Body of pancreas (tissue), 4 donors: ENCODE measurements around the gene ATP6V1F. TPM values are rescaled to one million over a fixed set of nuclear protein-coding genes. Genes with fewer than 3 reads are reported as not detected.

ENCODE experiments used
- ATAC-seq: fragments of 150-250 bp; one replicate; pipeline ENCODE4 v1.9.1; 2016
- DNase-seq, 4 donors: peaks; one replicate each; pipeline ENCODE4 v3.0.0-alpha.2; 2019
- H3K27ac ChIP-seq, 4 donors: fragments of 200-600 bp; sonication (generic); 1 replicate in 3 of 4; 2 replicates in 1 of 4; pipeline versions ENCODE4 v1.5.1 to v1.6.1; 2016 to 2019; ENCODE audit warnings: mild to moderate bottlenecking in 1 of 4, mixed read lengths in 1 of 4, moderate library complexity in 1 of 4
- H3K27me3 ChIP-seq, 2 donors: fragments of 200-600 bp; sonication (generic); one replicate each; pipeline ENCODE4 v1.6.0; 2016; ENCODE audit warnings: mild to moderate bottlenecking in 1 of 2
- H3K36me3 ChIP-seq, 2 donors: fragments of 200-600 bp; sonication (generic); replicated peaks in 1 of 2; 2 replicates each; pipeline ENCODE4 v1.5.1; 2016; ENCODE audit warnings: low read depth in 2 of 2; ENCODE audit not compliant: insufficient read depth in 1 of 2
- H3K4me1 ChIP-seq: fragments of 200-600 bp; sonication (generic); one replicate; pipeline ENCODE4 v1.6.0; 2016
- H3K4me3 ChIP-seq, 2 donors: fragments of 200-600 bp; sonication (generic); 1 replicate in 1 of 2; 2 replicates in 1 of 2; pipeline ENCODE4 v1.5.1; 2016 to 2019
- H3K9me3 ChIP-seq, 3 donors: fragments of 200-600 bp; sonication (generic); 1 replicate in 2 of 3; 2 replicates in 1 of 3; pipeline ENCODE4 v1.5.1; 2016
- POLR2A ChIP-seq, 3 donors: fragments of 450-650 bp; IDR thresholded peaks; one replicate each; pipeline ENCODE4 v1.6.1; 2016; ENCODE audit warnings: antibody characterized with exemption in 3 of 3, mild to moderate bottlenecking in 2 of 3
- WGBS, 2 donors: methylation state at CpG; one replicate each; pipeline ENCODE4 v1.1.5; 2017; 5-methylcytosine and 5-hydroxymethylcytosine counted together
- intact Hi-C: fragments of 100-400 bp; cut with DNase I; formaldehyde crosslinking; loops from one replicate; pipeline ENCODE4 v1.15.1; 2023
- total RNA-seq, 2 donors: library from RNA; depleted of rRNA; stranded (reverse); fragments of >200 nt; gene quantifications; one replicate each; pipeline ENCODE4 v1.1.0, GENCODE V29; 2016
- TF ChIP-seq, protein P1 (sequence below), 7 experiments: fragments of 450-650 bp in 4 of 7; fragments of 200-600 bp in 3 of 7; sonication (generic) in 3 of 7; IDR thresholded peaks; one replicate each; pipeline ENCODE4 v1.5.1; 2016 to 2019; ENCODE audit warnings: antibody characterized with exemption in 7 of 7

Gene ATP6V1F
- total RNA-seq, 2 donors from 2014 or later, result 36.3 to 45.8 TPM

DNA sequence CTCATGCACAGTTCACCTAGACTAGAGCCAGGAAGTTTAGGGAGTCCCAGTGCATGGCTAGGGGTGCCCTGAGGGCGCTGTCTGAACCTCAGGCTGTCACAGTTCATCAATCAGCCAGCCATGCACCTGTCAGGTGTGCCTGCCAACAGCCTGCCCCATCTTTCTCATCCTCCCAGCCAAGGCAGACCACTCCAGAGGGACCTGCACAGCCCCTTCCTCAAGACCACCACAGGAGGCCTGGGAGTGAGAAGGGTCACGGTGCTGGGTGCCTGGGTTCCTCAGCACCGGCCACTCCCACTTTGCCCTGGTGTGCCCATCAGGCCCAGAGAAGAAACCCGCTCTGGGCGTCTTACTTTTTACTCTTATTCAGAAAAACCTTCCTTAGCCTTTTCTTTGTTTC is 8.4 kb downstream of the ATP6V1F start:
- Histone ChIP-seq H3K4me1 (peaks cover 21% of the 10 kb centered on the region), H3K27ac (no peak overlapping the region), H3K36me3 (no peaks in the 10 kb centered on the region), H3K27me3 (no peaks in the 10 kb centered on the region), H3K4me3 (no peak overlapping the region), H3K9me3 (no peaks in the 10 kb centered on the region)
- ATAC-seq, result no peak
- intact Hi-C loops, result no loop called here
- WGBS, 2 donors, result 90 to 91% methylated on average over 4 to 5 of the region's 5 CpGs
- TF ChIP-seq, protein P1, sequence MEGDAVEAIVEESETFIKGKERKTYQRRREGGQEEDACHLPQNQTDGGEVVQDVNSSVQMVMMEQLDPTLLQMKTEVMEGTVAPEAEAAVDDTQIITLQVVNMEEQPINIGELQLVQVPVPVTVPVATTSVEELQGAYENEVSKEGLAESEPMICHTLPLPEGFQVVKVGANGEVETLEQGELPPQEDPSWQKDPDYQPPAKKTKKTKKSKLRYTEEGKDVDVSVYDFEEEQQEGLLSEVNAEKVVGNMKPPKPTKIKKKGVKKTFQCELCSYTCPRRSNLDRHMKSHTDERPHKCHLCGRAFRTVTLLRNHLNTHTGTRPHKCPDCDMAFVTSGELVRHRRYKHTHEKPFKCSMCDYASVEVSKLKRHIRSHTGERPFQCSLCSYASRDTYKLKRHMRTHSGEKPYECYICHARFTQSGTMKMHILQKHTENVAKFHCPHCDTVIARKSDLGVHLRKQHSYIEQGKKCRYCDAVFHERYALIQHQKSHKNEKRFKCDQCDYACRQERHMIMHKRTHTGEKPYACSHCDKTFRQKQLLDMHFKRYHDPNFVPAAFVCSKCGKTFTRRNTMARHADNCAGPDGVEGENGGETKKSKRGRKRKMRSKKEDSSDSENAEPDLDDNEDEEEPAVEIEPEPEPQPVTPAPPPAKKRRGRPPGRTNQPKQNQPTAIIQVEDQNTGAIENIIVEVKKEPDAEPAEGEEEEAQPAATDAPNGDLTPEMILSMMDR (IDR thresholded peaks at IDR 0.05), result no peak
- no peak for TF ChIP-seq POLR2A (IDR thresholded peaks at IDR 0.05)
- no peak for DNase-seq

DNA sequence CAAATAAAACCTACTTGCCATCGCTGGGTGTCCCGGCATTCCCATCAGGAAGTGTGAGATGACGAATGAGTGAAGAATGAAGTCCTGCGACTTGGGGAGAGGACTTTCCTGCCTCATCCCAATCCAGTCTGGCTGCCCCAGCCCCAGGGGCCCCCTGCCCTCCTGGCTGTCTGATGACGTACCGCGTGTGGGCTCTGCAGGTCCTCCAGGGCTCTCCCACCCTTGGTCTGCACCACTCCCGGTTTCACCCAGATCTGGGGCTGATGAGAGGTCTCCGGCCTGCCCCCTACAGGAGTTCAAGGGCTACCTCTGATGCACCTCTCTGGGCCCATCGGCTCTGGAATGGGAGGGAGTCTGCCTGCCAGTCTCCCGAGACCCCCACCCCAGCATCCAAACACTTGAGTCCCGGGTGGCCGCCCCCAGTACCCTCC is 9.8 kb downstream of the ATP6V1F start:
- 57 to 67% methylated on average over 9 to 12 of the region's 13 CpGs for WGBS, 2 donors
- ATAC-seq, result no peak
- Histone ChIP-seq H3K27ac (no peak overlapping the region), H3K4me3 (no peak overlapping the region), H3K9me3 (no peaks in the 10 kb centered on the region), H3K27me3 (no peaks in the 10 kb centered on the region), H3K36me3 (no peaks in the 10 kb centered on the region), H3K4me1 (peaks cover 21% of the 10 kb centered on the region)
- no peak for TF ChIP-seq POLR2A (IDR thresholded peaks at IDR 0.05)
- TF ChIP-seq, protein P1 (IDR thresholded peaks at IDR 0.05), result no peak
- no peak for DNase-seq
- intact Hi-C loops, result no loop called here

DNA sequence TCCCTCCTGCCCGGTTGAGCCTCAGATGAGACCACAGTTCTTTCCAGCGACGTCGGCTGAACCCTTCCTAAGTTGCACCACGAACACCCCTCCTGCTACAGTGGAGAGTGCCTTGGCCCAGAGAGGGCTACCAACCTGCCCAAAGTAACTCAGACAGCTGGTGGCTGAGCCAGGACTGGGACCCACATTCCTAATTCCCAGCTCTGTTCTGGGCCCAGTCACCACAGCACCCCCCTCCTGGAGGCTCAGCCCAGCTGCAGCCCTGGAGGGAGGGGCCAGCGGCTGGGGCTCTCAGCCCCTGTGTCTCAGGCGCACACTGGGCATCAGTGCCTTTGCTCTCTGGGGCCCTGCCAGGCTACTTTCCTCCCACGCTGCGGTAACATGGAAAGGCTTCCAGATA is 10.6 kb downstream of the ATP6V1F start:
- no peaks in the 10 kb centered on the region for H3K27me3 ChIP-seq
- no peak overlapping the region for H3K27ac ChIP-seq
- H3K4me3 ChIP-seq, result no peak overlapping the region
- peaks cover 19% of the 10 kb centered on the region for H3K4me1 ChIP-seq
- intact Hi-C loops, result no loop called here
- no peak for DNase-seq
- no peak for ATAC-seq
- H3K36me3 ChIP-seq, result no peaks in the 10 kb centered on the region
- no peaks in the 10 kb centered on the region for H3K9me3 ChIP-seq
- 64 to 70% methylated on average over 9 of the region's 9 CpGs for WGBS, 2 donors
- TF ChIP-seq POLR2A (IDR thresholded peaks at IDR 0.05), result no peak
- TF ChIP-seq, protein P1 (IDR thresholded peaks at IDR 0.05), result no peak

DNA sequence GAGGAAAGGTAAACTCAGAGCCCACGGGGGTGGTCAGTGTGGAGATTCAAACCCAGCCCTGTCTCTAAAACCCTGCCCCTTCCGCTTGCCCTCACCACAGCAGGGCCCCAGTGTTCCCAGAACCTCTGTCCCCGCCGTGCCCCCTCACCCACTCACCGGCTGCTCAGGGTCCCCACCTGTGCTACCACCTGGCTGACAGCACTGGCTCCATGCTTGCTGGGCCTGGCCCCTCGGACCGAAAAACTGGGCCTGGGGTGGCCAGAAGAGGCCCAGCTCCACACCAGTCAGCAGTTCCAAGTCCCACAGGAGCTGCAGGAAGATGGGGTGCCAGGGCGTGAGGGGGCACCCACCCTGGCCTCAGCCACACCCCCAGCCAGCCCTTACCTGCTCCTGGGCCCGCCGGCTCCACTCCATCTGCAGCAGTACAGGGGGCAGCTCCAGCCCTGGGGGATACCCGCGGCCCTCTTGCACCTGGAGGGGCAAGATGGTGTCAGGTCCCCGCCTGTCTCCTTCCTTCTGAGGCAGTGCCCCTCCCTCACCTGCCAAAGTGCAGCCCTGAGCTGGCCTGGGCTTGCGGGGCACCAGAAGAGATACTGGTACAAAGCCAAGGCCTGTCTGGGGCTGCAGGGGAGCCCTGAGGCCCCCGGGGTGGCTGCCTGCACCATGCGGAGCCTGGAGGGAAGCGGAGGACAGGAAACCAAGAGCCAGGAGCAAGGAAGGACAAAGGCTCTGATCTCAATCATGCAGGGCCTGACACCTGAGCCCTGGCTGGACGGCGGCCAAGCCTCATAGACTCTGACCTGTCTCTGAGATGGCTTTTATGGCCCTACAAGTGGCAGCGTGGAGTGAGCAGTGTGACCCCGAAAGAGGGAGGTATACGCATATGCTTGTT is 11.7 kb downstream of the ATP6V1F start:
- H3K9me3 ChIP-seq, result no peaks in the 10 kb centered on the region
- no peak overlapping the region for H3K27ac ChIP-seq
- no peak for ATAC-seq
- no peak overlapping the region for H3K4me3 ChIP-seq
- intact Hi-C loops, result no loop called here
- WGBS, 2 donors, result 64 to 70% methylated on average over 7 to 19 of the region's 22 CpGs
- TF ChIP-seq, protein P1 (IDR thresholded peaks at IDR 0.05), result no peak
- TF ChIP-seq POLR2A (IDR thresholded peaks at IDR 0.05), result no peak
- no peaks in the 10 kb centered on the region for H3K27me3 ChIP-seq
- H3K4me1 ChIP-seq, result peaks cover 8% of the 10 kb centered on the region
- no peak for DNase-seq
- no peaks in the 10 kb centered on the region for H3K36me3 ChIP-seq
